Hepatocyte (in vitro differentiated cells): ENCODE data around the gene RPS6KA5. TPM values are rescaled to one million over a fixed set of nuclear protein-coding genes. Genes with fewer than 3 reads are reported as not detected.
A peak's percentile ranks its signal among the peaks of the same experiment; 100 is the strongest.
"Not testable (repeated sequence)": the region's sequence is repeated elsewhere in the genome, so short reads cannot be mapped to it uniquely, and the experiment has no call there.

Experiments used
- DNase-seq: peaks from one replicate; pipeline ENCODE4 v3.0.0-alpha.2; 2016; ENCODE audit warnings: low spot score
- H2AFZ ChIP-seq: fragments of 200-600 bp; sonication (generic); 2 replicates; pipeline ENCODE4 v1.6.0; 2016; ENCODE audit warnings: antibody characterized with exemption, mild to moderate bottlenecking
- H3K27ac ChIP-seq: fragments of 200-600 bp; sonication (generic); 2 replicates; pipeline ENCODE4 v1.5.1; 2016; ENCODE audit warnings: mild to moderate bottlenecking
- H3K27me3 ChIP-seq: fragments of 200-600 bp; sonication (generic); 2 replicates; pipeline ENCODE4 v1.6.1; 2016
- H3K36me3 ChIP-seq: fragments of 200-600 bp; sonication (generic); replicated peaks from 2 replicates; pipeline ENCODE4 v1.5.1; 2016; ENCODE audit warnings: low read depth; ENCODE audit not compliant: insufficient read depth
- H3K4me1 ChIP-seq: fragments of 200-600 bp; sonication (generic); 2 replicates; pipeline ENCODE4 v1.5.1; 2016; ENCODE audit warnings: mild to moderate bottlenecking, moderate library complexity; ENCODE audit not compliant: insufficient read depth
- H3K4me2 ChIP-seq: fragments of 200-600 bp; sonication (generic); 2 replicates; pipeline ENCODE4 v1.6.0; 2016
- H3K4me3 ChIP-seq: fragments of 200-600 bp; sonication (generic); 2 replicates; pipeline ENCODE4 v1.5.1; 2016; ENCODE audit warnings: mild to moderate bottlenecking
- H3K79me2 ChIP-seq: fragments of 200-600 bp; sonication (generic); 2 replicates; pipeline ENCODE4 v1.6.0; 2017; ENCODE audit warnings: mild to moderate bottlenecking
- H3K9me2 ChIP-seq: fragments of 200-600 bp; sonication (generic); replicated peaks from 2 replicates; pipeline ENCODE4 v1.6.0; 2017; ENCODE audit warnings: mild to moderate bottlenecking; ENCODE audit not compliant: insufficient read depth
- H3K9me3 ChIP-seq: fragments of 200-600 bp; sonication (generic); 2 replicates; pipeline ENCODE4 v1.5.1; 2016; ENCODE audit warnings: low read depth, mild to moderate bottlenecking
- H4K20me1 ChIP-seq: fragments of 200-600 bp; sonication (generic); 2 replicates; pipeline ENCODE4 v1.6.0; 2016; ENCODE audit warnings: mild to moderate bottlenecking; ENCODE audit not compliant: insufficient read depth, poor library complexity, severe bottlenecking
- EZH2 ChIP-seq: fragments of 200-600 bp; sonication (generic); IDR thresholded peaks from 2 replicates; pipeline ENCODE4 v1.6.1; 2016; ENCODE audit warnings: antibody characterized with exemption, mild to moderate bottlenecking, borderline replicate concordance
- EZH2phosphoT487 ChIP-seq: fragments of 200-600 bp; sonication (generic); IDR thresholded peaks from one replicate; pipeline ENCODE4 v1.6.1; 2018; ENCODE audit warnings: antibody characterized with exemption, mild to moderate bottlenecking, low read depth, moderate library complexity; ENCODE audit not compliant: unreplicated experiment, severe bottlenecking
- WGBS: methylation state at CpG from one replicate; pipeline ENCODE4 v1.1.6; 2016; ENCODE audit warnings: low lambda C conversion rate; ENCODE audit errors: missing lambda C conversion rate; 5-methylcytosine and 5-hydroxymethylcytosine counted together
- polyA plus RNA-seq: library from polyadenylated mRNA; unstranded; fragments of >200 nt; fragmentation: Nextera tagmentation; extraction: Ambion mirVana; gene quantifications from 2 replicates; pipeline ENCODE4 v1.2.1, GENCODE V29; 2016
- total RNA-seq: library from RNA; depleted of rRNA; stranded (reverse); fragments of >200 nt; gene quantifications from 2 replicates; pipeline ENCODE4 v1.2.3, GENCODE V29; 2014
- TF ChIP-seq, protein P1 (sequence below): fragments of 200-600 bp; sonication (generic); IDR thresholded peaks from 2 replicates; pipeline ENCODE4 v1.5.1; 2016; ENCODE audit warnings: antibody characterized with exemption, mild to moderate bottlenecking; ENCODE audit not compliant: poor library complexity

Gene RPS6KA5
- total and polyA plus RNA-seq, 2 experiments from 2014 or later: 4.8 to 6.3 TPM

DNA sequence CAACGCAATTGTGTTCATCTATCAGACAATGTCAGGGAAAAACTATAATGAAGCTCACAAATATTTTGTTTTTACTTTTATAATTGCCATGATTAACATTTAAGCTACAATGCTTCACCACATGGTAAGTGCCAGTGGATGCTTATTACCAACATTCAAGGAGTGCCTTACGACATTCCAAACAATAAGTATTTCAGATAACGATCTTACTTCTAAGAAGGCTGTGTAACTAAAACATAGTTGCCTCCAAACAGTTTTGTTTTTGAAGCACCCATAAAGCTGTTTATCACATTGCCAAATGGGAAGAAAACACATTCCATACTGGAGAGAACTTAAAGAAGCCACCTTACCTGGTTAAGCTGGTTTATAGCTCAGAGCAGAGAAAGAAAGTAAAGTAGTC, 78.8 kb downstream of the RPS6KA5 start:
- Histone ChIP-seq H3K4me3 (no peak overlapping the region), H3K27ac (no peak overlapping the region), H3K36me3 (no peaks in the 10 kb centered on the region), H3K79me2 (no peaks in the 10 kb centered on the region), H3K27me3 (no peaks in the 10 kb centered on the region), H3K9me3 (no peaks in the 10 kb centered on the region), H3K4me1 (peaks cover 4% of the 10 kb centered on the region), H3K9me2 (no peaks in the 10 kb centered on the region), H2AFZ (no peak overlapping the region), H4K20me1 (no peaks in the 10 kb centered on the region), H3K4me2 (no peak overlapping the region)
- no peak for TF ChIP-seq EZH2phosphoT487
- TF ChIP-seq, protein P1, sequence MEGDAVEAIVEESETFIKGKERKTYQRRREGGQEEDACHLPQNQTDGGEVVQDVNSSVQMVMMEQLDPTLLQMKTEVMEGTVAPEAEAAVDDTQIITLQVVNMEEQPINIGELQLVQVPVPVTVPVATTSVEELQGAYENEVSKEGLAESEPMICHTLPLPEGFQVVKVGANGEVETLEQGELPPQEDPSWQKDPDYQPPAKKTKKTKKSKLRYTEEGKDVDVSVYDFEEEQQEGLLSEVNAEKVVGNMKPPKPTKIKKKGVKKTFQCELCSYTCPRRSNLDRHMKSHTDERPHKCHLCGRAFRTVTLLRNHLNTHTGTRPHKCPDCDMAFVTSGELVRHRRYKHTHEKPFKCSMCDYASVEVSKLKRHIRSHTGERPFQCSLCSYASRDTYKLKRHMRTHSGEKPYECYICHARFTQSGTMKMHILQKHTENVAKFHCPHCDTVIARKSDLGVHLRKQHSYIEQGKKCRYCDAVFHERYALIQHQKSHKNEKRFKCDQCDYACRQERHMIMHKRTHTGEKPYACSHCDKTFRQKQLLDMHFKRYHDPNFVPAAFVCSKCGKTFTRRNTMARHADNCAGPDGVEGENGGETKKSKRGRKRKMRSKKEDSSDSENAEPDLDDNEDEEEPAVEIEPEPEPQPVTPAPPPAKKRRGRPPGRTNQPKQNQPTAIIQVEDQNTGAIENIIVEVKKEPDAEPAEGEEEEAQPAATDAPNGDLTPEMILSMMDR: no peak
- TF ChIP-seq EZH2: no peak
- WGBS: 81% methylated on average over 3 of the region's 3 CpGs
- no peak for DNase-seq

DNA sequence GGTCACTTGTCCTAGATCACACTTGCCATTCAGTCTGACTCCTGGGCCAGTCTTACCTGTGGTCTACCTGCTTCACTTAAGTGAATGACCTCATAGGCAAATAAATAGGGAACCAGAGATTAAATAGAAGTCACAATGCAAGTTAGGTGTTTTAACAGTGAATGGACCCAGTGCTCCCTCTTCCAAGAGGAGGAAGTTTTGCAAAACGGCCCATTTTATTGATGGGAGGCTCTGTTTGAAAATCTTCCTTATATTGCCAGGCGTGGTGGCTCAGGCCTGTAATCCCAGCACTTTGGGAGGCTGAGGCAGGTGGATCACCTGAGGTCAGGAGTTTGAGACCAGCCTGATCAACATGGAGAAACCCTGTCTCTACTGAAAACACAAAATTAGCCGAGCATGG, 79.8 kb downstream of the RPS6KA5 start:
- H3K4me3 ChIP-seq, H2AFZ ChIP-seq, H3K36me3 ChIP-seq, H3K4me2 ChIP-seq, DNase-seq, H4K20me1 ChIP-seq, H3K27ac ChIP-seq, H3K9me3 ChIP-seq, H3K79me2 ChIP-seq, H3K9me2 ChIP-seq, H3K4me1 ChIP-seq, H3K27me3 ChIP-seq: not testable (repeated sequence)
- WGBS: 91% methylated on average over 3 of the region's 3 CpGs

DNA sequence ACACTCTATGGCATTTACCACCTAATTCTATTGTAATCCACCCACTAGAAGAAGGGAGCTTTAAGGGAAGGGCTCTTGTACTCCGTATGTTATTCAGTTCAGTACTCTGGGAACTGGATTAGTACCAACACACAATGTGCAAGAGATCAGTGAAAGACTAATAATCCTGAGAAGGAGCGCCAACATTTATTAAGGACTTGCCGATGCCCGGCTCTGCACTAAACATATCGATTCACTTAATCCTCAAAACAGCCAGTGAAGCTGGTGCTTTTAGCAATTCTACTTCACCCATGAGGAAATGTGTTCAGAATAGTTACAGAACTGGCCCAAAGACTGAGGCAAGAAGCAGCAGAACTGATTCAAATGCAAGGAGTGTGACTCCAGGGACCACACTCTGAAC, 80.9 kb downstream of the RPS6KA5 start:
- no peak overlapping the region for H3K27ac ChIP-seq
- H2AFZ ChIP-seq: no peak overlapping the region
- peaks cover 15% of the 10 kb centered on the region for H3K4me1 ChIP-seq
- H3K27me3 ChIP-seq: no peaks in the 10 kb centered on the region
- TF ChIP-seq, protein P1: no peak
- TF ChIP-seq EZH2: no peak
- TF ChIP-seq EZH2phosphoT487: no peak
- no peaks in the 10 kb centered on the region for H3K36me3 ChIP-seq
- no peaks in the 10 kb centered on the region for H4K20me1 ChIP-seq
- H3K4me3 ChIP-seq: no peak overlapping the region
- WGBS: 88% methylated on average over 5 of the region's 5 CpGs
- no peak overlapping the region for H3K4me2 ChIP-seq
- no peaks in the 10 kb centered on the region for H3K9me2 ChIP-seq
- H3K79me2 ChIP-seq: no peaks in the 10 kb centered on the region
- H3K9me3 ChIP-seq: no peaks in the 10 kb centered on the region
- no peak for DNase-seq

DNA sequence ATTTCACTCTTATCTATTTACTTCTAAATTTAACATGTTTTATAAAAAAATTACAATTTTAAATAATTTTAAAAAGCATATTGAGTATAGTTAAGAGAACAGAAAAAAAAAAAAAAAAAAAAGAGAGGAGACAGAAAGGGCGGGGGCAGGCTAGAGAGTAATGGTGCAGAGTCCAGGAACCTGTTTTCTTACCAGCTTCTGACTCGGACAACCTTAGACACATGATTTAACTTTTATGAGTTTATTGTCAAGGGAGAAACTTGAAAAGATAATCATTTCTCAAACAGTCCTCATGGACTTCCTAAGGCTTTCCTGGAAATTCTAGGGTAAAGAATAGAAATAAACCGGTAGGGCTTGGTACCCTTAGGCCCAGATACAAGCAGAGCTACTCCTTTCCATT, 84.3 kb downstream of the RPS6KA5 start:
- Histone ChIP-seq H4K20me1 (no peaks in the 10 kb centered on the region), H2AFZ (no peak overlapping the region), H3K9me3 (no peaks in the 10 kb centered on the region), H3K27ac (peak overlapping the region; percentile 50), H3K36me3 (no peaks in the 10 kb centered on the region), H3K27me3 (no peaks in the 10 kb centered on the region), H3K79me2 (no peaks in the 10 kb centered on the region), H3K4me2 (peak overlapping the region; percentile 10), H3K9me2 (no peaks in the 10 kb centered on the region), H3K4me1 (peaks cover 18% of the 10 kb centered on the region), H3K4me3 (no peak overlapping the region)
- DNase-seq: peak; percentile 66
- no peak for TF ChIP-seq EZH2
- no peak for TF ChIP-seq EZH2phosphoT487
- TF ChIP-seq, protein P1: no peak
- WGBS: 70% methylated on average over 3 of the region's 3 CpGs
